Activated CD4-positive, CD25-positive, alpha-beta regulatory T cell treated with anti-CD3 and anti-CD28 coated beads, Interleukin-2, amount 50 U/mL, for 72 hours (primary cell): ENCODE data around the gene HNF4A.

ENCODE experiments used
- DNase-seq: peaks from one replicate; pipeline ENCODE4 v3.0.0; 2021

Gene HNF4A

DNA sequence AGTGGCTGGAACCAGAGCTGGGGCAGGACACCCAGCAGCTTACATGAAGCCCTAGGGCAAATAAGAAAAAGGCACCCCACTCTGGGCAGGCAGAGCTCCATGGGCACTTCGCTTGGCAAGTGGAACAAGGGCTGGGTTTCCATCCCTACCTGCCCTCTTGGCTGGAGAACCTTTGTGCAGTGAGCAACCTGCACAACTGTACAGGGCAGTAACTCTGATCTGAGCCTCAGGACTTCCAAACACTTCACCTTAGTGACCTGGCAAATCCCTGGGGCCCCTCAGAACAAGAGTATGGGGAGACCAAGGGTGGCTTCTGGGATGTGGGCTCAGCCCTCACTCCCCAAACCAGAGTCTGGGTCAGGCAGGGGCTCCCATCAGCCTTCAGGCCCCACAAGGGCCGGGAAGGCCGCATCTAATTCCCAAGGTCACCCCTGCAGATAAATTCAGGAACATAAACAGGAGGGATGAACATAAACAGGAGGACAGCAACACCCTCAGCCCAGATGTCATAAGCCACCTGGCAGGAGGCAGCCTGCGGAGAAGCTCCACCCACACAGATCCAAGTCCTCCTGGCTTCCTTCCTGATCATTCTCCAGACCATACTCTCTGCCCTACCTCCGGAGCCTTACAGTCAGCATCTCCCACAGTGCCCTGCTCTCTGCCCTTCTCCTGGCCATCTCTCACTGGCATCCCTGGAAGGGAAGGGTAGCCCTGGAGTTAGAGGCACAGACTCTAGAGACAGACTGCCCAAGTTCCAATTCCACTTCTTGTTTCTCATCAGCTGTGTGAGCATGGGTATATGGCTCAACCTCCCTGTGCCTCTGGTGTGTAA lies 37.5 kb downstream of the HNF4A start:
- no peak for DNase-seq

DNA sequence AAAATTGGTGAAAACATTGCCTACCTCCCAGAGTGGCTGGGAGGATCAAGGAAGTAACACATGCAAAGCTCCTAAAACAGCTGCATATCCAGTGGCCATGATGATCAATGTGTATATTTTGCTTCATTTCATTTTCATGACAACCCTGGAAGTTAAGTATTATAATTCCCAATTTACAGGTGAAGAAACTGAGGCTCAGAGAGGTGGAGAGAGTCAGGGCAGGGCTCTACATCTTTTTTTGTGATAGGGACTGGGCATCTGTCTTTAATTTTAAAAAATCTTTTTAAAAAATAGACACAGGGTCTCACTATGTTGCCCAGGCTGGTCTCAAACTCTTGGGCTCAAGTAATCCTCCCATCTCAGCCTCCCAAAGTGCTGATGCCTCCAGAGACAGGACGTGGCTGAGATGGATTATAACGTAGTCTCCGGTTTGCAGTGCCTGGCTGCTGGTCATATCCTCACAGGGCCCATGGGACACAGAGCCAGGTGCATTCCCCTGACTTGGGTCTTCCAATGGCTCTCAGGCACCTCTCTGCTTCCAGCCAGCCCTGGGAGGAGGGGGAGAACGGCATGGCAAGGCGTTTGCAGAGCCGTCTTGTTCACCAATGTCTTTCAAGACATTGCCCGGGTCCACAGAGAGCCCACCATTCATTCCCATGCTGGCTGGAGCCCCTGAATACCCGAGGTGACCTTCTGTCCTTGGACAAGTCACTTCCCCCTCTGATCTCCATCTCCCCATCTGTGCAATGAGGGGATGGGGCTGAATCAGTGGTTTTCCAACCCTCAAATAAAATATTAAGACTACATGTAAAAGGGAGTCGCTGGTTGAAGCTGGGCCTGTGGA lies 38.3 kb downstream of the HNF4A start:
- DNase-seq = no peak

DNA sequence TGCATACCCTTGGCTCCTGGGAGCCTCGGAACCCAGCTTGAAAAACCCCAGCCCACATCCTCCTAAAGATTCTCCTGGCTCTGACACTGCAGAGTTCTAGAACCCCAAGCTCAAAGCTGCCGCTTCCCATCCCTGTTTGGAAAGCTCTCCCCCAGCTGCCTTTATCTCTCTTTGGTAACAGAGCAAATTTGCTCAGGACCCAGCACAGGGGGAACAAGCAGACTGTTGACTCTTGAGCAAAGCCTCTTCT lies 38.9 kb downstream of the HNF4A start:
- DNase-seq = no peak

DNA sequence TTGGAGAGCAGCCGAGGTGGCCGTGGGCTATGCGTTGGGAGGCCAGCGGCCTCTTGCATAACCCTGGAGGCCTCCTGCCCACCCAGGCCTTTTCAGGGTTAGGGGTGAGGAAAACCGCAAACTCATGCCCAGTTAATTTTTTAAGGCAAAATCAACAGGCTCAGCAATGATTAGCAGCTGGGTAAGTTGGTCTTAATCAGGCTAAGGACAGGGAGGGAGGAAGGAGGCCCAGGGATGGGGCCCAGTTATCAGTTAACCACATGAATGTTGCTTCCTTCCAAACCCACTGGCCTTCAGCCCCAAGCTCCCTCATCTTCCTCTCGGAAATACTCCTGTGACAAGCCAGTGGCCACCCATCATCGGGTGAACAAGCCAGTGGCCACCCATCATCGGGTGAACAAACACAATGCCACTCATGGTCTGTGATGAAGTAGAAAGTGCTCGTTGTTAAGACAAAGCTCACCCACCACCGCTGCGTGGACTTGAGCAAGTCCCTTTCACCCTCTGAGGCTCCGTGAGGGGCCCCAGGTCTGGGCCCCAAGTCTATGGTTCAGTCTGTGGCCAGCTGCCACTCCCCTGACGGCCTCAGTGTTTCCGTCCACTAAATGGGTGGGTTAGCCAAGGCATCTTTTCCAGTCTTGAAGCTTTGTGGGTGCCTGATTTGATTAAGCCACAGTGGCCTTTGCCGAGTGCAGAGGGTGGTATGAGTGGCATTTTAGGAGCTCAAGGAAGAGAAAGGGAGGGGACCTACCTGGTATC lies 39.4 kb downstream of the HNF4A start:
- no peak for DNase-seq

DNA sequence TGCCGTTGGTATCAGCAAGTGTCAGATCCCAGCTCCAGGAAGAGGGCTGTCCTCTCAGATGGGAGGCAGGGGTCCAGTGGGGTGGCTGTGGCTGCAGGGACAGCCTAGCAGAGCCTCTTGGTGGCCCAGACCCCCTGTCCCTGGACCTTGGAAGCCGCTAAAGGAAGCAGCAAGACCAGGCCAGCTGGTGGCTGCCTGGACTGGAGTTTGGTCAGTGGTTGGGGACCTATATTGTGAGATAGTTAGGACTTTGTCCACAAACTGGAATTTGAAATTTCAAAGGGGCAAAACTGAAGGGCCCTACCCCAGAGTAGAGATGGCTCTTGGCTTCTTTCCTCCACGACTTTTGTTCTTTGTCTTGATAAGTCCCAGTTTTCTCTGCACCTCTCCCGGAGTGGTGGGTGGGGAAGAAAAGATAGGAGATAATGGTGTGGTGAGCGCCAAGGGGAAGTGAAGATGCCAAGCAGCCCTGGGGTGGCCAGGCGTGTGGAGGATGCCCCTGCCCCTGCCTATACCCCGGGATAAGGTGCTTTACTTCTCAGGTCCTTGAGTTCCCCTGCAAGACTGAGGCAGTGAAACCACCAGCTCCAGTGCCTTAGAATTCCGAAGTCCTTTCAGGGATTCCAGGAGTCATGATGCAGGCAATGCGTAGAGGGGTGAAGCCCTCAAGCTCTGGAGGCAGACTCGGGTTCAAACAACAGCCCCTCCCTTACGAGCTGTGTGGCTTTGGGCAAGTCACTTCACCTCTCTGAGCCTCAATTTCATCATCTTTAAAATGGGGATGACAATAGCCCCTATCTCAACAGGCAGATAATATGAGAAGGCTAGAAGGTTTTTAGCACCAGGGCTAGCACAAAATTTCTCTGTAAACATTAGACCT lies 40.2 kb downstream of the HNF4A start:
- DNase-seq = no peak

DNA sequence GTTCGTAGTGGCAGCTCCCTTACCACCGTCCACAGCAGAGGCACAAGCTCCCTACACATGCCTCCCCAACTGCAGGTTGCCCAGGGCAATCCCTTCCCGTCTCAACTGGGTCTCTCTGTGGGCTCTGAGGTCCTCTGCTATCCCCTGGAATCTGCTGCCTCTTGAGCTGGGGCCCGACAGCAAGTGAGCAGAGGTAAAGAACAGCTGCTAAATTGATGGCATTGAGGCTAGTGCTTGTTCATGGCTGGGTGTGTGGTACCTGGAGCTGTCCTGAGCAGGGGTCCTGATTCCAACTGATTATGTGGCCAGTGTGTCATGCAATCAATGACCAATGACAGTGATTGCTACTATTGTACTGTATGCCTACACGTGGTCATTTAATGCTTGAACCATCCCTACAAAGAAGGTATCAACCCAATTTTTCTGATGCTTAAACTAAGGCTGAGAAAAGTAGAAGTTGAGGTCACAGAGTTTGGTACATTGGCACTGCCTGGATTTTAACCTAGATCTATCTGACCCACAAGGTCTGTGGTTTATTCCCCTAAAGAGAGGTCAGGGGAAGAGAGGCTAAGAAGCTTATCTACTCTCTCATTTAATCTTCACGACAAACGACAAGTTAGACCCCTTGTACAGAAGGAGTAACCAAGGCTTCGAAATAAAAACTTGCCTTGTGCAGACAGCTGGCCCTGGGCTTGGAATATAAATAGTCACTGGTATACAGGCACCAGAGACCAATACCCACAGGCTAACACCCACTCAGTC lies 41.1 kb downstream of the HNF4A start:
- no peak for DNase-seq

DNA sequence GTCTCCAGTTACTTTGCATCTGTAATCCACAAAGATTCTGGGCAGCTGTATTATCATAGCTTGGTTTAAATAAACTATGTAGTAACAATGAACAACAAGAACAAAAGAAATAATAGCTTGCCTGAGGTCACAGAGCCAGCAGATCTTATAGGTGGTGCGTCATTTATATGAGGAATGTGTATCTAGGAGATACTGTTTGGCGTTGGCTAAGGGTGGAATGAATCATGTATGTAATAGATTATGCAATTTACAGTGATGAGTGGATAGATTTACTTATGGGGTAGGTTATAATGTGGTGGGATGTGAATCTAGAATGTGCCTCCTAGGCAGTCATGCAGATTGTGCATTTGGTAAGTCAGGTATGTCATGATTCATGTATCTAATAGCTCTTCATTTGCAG lies 42.8 kb downstream of the HNF4A start:
- no peak for DNase-seq

DNA sequence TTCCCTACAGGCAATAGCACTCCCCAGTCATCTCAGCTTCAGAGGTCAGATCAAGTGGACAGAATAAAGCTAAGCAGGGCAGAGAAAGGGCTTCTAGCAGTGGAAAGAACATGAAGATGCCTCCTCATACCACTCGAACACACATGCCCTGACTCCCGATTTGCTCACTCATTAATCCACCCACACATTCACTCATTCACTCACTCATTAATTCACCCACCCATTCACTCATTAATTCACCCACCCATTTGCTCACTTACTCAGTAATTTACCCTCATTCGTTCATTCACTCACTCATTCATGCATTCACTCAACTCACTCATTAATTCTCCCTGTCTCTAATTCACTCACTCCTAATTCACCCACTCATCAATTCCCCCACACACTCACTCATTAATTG lies 43.9 kb downstream of the HNF4A start:
- no peak for DNase-seq

DNA sequence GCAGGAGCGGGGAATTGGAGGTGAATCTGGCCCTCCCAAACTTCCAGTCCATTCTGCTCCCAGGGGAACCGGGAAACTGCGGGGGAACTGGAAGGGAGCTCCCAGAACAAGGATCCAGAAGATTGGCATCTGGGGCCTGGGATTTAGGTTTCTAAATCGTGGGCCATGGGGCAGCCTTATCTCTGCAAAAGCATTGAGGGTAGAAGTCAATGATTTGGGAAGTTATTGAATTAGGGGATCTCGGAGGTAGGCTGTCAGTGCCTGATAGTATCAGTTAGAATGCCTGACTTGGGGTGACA lies 45.1 kb downstream of the HNF4A start:
- no peak for DNase-seq

DNA sequence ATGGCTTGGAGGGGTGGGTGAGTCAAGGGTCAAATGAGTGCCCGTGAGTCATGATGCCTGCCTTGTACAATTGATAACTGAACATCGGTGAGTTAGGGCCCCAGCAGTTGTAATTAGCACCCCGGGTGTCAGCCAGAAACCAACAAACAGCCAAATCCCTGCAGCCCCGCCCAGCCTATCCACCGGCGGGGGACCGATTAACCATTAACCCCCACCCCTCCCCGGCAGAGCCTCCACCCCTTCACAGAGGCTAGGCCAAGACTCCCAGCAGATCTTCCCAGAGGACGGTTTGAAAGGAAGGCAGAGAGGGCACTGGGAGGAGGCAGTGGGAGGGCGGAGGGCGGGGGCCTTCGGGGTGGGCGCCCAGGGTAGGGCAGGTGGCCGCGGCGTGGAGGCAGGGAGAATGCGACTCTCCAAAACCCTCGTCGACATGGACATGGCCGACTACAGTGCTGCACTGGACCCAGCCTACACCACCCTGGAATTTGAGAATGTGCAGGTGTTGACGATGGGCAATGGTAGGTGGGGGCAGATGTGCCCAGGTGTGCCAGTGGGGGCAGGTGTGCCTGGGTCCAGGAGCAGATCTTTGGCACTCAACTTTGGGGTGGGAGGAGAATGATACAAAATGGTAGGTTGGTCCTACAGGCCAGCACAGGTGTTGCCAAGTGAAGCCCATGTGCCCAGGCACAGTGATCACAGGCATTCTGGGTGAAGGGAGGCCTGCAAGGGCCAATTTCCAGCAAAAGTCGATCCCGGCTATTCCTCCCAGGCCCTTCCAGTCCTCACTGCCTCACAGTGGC lies 45.7 kb downstream of the HNF4A start:
- DNase-seq = no peak

DNA sequence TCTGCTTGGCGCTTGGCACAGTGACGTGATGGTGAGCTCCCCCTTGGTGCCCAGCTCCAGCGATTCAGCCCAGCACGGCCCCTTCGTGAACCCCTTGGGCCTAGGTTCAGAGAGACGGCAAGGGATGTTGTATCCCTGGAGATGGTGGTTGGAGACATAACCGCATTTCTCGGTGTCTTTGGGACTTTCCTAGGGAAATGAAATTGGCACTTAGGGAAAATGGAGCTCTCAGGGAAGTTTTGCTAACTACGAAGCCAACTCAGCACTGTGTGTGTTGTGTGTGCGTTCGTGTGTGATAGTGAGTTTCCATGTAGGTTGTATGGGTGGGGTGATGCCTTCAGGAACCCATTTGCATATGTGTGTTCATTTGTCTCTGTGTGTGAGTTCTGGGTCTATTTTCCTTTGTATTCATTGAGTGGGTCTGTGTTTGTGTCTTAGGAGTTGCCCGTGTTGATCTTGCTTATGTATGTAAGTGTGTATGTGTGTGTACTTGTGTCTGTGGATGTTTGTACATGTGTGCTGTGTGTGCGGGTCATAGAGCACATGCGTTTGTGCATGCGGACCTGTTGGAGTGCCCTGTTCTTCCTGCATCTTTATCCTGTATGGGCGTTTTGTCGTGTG lies 46.4 kb downstream of the HNF4A start:
- no peak for DNase-seq

DNA sequence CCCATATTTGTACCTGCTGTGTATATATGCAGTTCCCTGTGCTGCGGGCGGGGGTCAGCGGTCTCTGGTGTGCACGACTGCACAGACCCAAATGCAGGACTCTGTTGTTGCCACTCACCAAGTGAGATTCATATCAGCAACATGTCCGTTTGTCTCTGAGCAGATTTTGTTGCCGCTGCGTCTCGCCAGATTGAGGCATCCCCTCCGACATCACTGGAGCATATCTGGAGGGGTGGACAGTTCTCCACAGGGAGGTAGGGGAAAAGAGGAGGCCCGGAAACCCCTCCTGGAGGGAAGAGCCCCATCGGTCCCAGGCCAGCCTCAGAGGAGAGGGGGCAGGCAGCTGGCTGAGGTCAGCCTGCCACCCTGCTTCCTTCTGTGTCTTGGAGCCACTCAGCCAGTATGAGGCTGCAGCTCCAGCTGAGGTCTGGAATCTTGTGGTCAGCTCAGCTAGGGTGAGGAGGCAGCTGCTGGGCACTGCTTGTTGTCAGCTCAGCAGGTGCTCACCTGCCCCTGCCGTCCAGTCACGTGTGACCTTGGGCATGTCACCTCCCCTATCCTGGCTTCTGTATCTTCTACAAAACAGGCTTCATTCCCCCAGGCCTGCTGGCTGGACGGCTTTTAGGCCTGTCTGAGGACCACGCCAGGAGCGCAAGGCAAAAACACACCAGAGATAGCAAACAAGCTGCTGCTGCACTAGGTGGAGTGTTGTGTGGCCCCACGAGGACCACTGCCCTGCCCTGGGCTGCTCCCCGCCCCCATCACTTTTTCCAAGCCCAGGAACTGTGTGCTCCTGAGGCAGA lies 47.1 kb downstream of the HNF4A start:
- DNase-seq = no peak

DNA sequence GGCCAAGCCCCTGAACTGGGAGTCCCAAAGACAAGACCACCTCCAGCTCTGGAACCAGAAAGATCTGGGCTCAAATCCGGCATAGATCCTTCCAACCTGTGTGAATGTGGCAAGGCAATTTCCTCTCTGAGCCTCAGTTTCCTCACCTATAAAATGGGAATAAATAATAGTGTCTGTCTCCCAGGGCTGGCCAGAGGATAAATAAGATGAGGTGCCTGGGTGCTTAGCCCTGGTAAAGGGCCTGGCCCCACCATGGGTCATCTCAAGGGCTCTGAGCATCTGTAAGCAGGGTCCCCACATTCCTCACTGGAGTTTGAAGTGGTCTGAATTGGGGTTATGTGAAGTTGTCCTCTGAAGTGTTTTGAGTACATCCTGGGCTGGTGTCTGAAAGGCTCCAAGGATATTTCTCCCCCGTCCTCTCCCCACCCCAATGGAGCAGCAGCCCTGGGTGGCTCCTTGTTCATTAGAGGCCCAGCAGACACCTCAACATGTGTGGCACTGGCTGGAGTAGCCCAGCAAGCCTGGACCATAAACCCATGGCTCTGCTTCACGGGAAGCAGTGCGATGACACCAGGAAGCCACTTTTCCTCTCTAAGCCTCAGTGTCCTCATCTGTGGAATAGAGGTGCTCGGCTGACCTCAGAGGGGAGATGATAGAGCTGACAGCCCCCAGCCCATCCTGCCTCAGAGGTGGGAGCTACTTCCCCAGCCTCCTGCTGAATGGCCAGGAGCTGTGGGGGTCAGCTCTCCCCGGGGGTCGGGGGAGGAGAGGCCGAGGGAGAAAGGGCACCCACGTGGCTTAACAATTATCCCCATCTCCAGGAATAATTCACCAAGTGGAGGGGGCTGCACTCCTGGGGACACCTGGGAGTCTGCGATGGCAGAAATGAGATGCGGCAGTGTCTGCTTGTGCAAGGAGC lies 48.0 kb downstream of the HNF4A start:
- DNase-seq = no peak

DNA sequence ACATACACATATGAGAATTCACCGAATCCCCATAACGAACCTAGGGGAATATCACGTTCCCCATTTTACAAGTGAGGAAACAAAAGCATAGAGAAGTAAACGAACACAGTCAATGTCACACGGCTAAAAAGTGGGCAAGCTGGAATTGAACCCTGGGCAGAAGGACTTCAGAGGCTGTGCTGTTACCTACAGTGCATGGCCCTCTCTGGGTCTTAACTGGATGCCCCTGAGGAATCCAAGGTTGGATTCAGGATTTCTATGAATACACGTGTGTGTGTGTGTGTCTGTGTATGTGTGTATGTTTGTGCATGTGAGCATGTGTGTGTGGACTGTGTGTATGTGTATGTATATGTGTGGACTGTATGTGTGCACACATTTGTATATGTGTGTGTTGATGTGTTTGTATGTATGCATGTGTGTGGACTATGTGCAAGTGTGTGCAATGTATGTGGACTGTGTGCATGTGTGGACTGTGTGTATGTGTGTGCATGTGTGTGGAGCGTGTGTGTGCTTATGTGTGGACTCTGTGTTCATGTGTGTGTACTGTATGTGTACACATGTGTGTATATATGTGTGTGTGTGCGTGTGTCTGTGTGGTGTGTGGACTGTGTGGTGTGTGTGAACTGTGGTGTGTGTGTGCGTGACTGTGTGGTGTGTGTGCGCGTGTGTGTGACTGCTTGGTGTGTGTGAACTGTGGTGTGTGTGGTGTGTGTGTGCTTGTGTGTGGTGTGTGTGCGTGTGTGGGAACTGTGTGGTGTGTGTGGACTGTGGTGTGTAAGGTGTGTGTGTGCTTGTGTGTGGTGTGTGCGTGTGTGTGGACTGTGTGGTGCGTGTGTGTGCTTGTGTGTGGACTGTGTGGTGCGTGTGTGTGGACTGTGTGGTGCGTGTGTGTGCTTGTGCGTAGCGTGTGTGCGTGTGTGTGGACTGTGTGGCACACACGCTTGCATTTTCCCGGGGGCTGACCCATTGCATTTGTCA lies 49.0 kb downstream of the HNF4A start:
- DNase-seq = no peak

DNA sequence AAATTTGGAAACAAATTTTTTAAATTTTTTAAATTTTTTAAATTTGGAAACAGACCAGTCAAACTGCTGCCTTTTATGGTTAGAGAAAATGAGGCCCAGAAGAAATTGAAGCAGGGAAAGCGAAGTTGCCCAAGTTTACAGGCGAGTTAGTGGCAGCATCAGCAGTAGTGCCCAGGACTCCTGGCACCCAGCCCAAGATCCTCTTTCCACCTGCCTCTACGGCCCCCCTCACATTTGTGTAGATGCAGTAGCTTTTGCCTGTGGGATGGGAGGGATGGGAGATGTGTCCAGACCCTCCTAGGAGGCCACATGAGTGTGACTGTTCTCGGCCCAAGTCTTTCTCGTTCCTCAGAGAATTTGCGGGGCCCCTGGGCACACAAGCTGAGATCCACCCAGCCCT lies 49.8 kb downstream of the HNF4A start:
- DNase-seq = no peak

DNA sequence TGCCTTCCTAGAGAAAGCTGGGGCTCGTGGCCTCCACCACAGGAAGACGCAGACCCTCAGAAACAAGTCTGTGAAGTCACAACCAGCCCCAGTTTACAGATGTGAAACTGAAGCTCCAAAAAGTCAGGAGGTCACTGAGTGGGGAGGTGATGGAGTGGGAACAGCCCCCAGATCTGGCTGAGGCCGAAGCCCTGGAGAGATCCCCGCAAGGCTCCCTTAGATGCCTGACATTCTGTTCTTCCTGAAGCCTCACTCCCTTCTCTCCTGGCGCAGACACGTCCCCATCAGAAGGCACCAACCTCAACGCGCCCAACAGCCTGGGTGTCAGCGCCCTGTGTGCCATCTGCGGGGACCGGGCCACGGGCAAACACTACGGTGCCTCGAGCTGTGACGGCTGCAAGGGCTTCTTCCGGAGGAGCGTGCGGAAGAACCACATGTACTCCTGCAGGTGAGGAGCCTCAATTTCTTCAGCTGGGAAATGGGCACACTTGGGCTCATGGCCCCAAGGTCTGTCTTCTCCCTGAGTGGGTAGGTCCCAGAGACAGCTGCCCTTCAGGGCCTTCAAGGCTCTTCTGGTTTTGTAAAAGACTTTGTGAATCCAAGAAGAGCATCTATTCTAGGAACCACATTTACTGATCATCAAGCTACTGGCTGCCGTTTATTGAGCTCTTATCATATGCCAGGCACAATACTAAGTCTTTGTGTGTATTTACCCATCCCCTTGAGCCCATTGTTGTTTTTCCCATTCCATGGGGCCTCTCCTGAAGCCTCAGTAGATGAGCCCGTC lies 50.5 kb downstream of the HNF4A start:
- no peak for DNase-seq
